ENCODE results near the gene FSTL4. TPM values are rescaled to one million over a fixed set of nuclear protein-coding genes. Genes with fewer than 3 reads are reported as not detected.

FSTL4 gene
- total RNA-seq, 2 donors from 2014 or later, result 4.4 to 5.5 TPM

- H3K27me3 ChIP-seq (ENCODE audit: control insufficient read depth, insufficient read depth, low read length, poor library complexity, severe bottlenecking), result peaks cover 78% of the 10 kb centered on the region
- no peak overlapping the region for H3K4me3 Mint-ChIP-seq
Measured at GRCh38 chr5:133613743-133614142, 1.4 kb upstream of the FSTL4 start.

DNA sequence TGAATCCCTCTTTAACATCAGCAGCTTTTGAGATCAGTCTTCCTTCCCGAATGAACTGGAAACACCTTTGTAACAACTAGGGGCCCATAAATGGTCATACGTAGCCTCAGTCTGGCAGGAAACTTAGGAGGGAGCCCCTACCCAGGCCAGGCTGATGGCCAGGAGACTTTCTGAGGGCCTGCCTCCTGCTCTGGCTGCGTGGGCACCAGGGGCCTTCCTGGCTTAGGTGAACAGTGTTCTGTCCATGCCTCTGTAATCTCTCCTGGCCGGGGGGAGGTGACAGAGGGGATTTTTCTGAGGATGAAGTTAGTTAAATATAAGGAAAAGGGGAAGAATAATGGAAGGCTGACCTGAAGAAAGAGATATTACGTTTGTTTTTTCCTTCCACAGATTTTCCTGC lies 843 bp upstream of the FSTL4 start:
- no peak overlapping the region for H3K4me3 ChIP-seq (ENCODE audit: low read length)
- H3K27ac ChIP-seq (ENCODE audit: low read depth, low read length), result no peak overlapping the region
- H3K27me3 Mint-ChIP-seq (ENCODE audit: insufficient read depth), result peaks cover 68% of the 10 kb centered on the region
- H3K27me3 ChIP-seq (ENCODE audit: control insufficient read depth, insufficient read depth, low read length, poor library complexity, severe bottlenecking), result peaks cover 78% of the 10 kb centered on the region
- H3K9ac ChIP-seq (ENCODE audit: extremely low read depth, low read length, poor library complexity, severe bottlenecking), result no peak overlapping the region
- peaks cover 3% of the 10 kb centered on the region for H3K4me1 ChIP-seq (ENCODE audit: control insufficient read depth, insufficient read depth, low read length)
- 83 to 91% methylated on average over 4 to 5 of the region's 5 CpGs for WGBS, 2 experiments (ENCODE audit: insufficient coverage in 1 of 2, insufficient read length in 1 of 2)
- H3K36me3 ChIP-seq (ENCODE audit: control insufficient read depth, insufficient read depth, low read length), result no peaks in the 10 kb centered on the region
- H3K27ac Mint-ChIP-seq, result no peak overlapping the region
- peak overlapping the region; percentile 38 for H3K4me3 Mint-ChIP-seq
- TF ChIP-seq CTCF (conservative IDR thresholded peaks at IDR 0.05), result no peak
- peaks cover 10% of the 10 kb centered on the region for H3K4me1 Mint-ChIP-seq
- H3K36me3 Mint-ChIP-seq (ENCODE audit: low read depth), result no peaks in the 10 kb centered on the region
- no peaks in the 10 kb centered on the region for H3K9me3 ChIP-seq (ENCODE audit: control insufficient read depth, low read length)
- H3K9me3 Mint-ChIP-seq, result no peaks in the 10 kb centered on the region
- no peak for DNase-seq

More at GRCh38 chr5:133613743-133614142, 1.4 kb upstream of the FSTL4 start:
- H3K4me1 ChIP-seq (ENCODE audit: control insufficient read depth, insufficient read depth, low read length), result peaks cover 3% of the 10 kb centered on the region
- H3K27ac ChIP-seq (ENCODE audit: low read depth, low read length), result no peak overlapping the region
- 99 to 100% methylated on average over 2 of the region's 2 CpGs for WGBS, 2 experiments (ENCODE audit: insufficient coverage in 1 of 2, insufficient read length in 1 of 2)
- H3K9me3 ChIP-seq (ENCODE audit: control insufficient read depth, low read length), result no peaks in the 10 kb centered on the region
- H3K36me3 ChIP-seq (ENCODE audit: control insufficient read depth, insufficient read depth, low read length), result no peaks in the 10 kb centered on the region
- Mint-ChIP-seq H3K36me3 (ENCODE audit: low read depth) (no peaks in the 10 kb centered on the region), H3K27me3 (ENCODE audit: insufficient read depth) (peaks cover 62% of the 10 kb centered on the region), H3K27ac (no peak overlapping the region), H3K4me1 (peaks cover 10% of the 10 kb centered on the region), H3K9me3 (no peaks in the 10 kb centered on the region)
- no peak for TF ChIP-seq CTCF (conservative IDR thresholded peaks at IDR 0.05)
- no peak overlapping the region for H3K4me3 ChIP-seq (ENCODE audit: low read length)
- H3K9ac ChIP-seq (ENCODE audit: extremely low read depth, low read length, poor library complexity, severe bottlenecking), result no peak overlapping the region
- no peak for DNase-seq

GRCh38 chr5:133611357-133612248 lies 738 bp downstream of the FSTL4 start:
- no peaks in the 10 kb centered on the region for H3K36me3 ChIP-seq (ENCODE audit: control insufficient read depth, insufficient read depth, low read length)
- H3K27ac ChIP-seq (ENCODE audit: low read depth, low read length), result no peak overlapping the region
- no peaks in the 10 kb centered on the region for H3K36me3 Mint-ChIP-seq (ENCODE audit: low read depth)
- peaks cover 10% of the 10 kb centered on the region for H3K4me1 Mint-ChIP-seq
- no peaks in the 10 kb centered on the region for H3K9me3 ChIP-seq (ENCODE audit: control insufficient read depth, low read length)
- peak overlapping the region; percentile 75 for H3K4me3 ChIP-seq (ENCODE audit: low read length)
- no peak for DNase-seq
- 2 to 3% methylated on average over 32 to 91 of the region's 91 CpGs for WGBS, 2 experiments (ENCODE audit: insufficient coverage in 1 of 2, insufficient read length in 1 of 2)
- H3K27ac Mint-ChIP-seq, result no peak overlapping the region
- peak overlapping the region; percentile 52 for H3K4me3 Mint-ChIP-seq
- H3K9ac ChIP-seq (ENCODE audit: extremely low read depth, low read length, poor library complexity, severe bottlenecking), result no peak overlapping the region
- no peaks in the 10 kb centered on the region for H3K9me3 Mint-ChIP-seq
- peaks cover 3% of the 10 kb centered on the region for H3K4me1 ChIP-seq (ENCODE audit: control insufficient read depth, insufficient read depth, low read length)
- H3K27me3 ChIP-seq (ENCODE audit: control insufficient read depth, insufficient read depth, low read length, poor library complexity, severe bottlenecking), result peaks cover 81% of the 10 kb centered on the region
- no peak for TF ChIP-seq CTCF (conservative IDR thresholded peaks at IDR 0.05)
- peaks cover 72% of the 10 kb centered on the region for H3K27me3 Mint-ChIP-seq (ENCODE audit: insufficient read depth)
